HepG2 (cell line): ENCODE measurements around the gene CCDC122.

ENCODE experiments used
- ARHGAP35 ChIP-seq: sonication (generic); formaldehyde crosslinking; IDR thresholded peaks from 2 replicates; pipeline ENCODE4 v1.9.0; 2022; ENCODE audit warnings: mild to moderate bottlenecking, inconsistent platforms, moderate library complexity, missing genetic modification reagents, borderline replicate concordance
- FOXM1 ChIP-seq: sonication (generic); formaldehyde crosslinking; IDR thresholded peaks from 2 replicates; pipeline ENCODE4 v1.5.0; 2020; ENCODE audit warnings: missing genetic modification reagents
- SRF ChIP-seq: IDR thresholded peaks from 2 replicates; pipeline ENCODE4 v1.6.1; 2011; ENCODE audit warnings: mild to moderate bottlenecking, low read depth, low read length, moderate library complexity
- ZFP90 ChIP-seq: sonication (generic); formaldehyde crosslinking; IDR thresholded peaks from 2 replicates; pipeline ENCODE4 v1.8.0; 2022; ENCODE audit warnings: missing genetic modification reagents, mild to moderate bottlenecking, inconsistent platforms, borderline replicate concordance
- ZFX ChIP-seq: sonication (generic); formaldehyde crosslinking; IDR thresholded peaks from 2 replicates; pipeline ENCODE4 v1.4.0; 2020; ENCODE audit warnings: mild to moderate bottlenecking, low read depth, missing genetic modification reagents, moderate library complexity
- TF ChIP-seq, protein P1 (sequence below): sonication (generic); formaldehyde crosslinking; IDR thresholded peaks from 2 replicates; pipeline ENCODE4 v1.4.0; 2020; ENCODE audit warnings: missing genetic modification reagents
- TF ChIP-seq, protein P2 (sequence below), 2 experiments: fragments of 450-650 bp in 1 of 2; sonication (generic) in 1 of 2; formaldehyde crosslinking in 1 of 2; IDR thresholded peaks; 2 replicates each; pipeline versions ENCODE4 v1.6.1 to v1.8.0; 2016 to 2022; ENCODE audit warnings: antibody characterized with exemption in 1 of 2, mild to moderate bottlenecking in 1 of 2, missing genetic modification reagents in 1 of 2
- TF ChIP-seq, protein P3 (sequence below): sonication (generic); formaldehyde crosslinking; IDR thresholded peaks from 2 replicates; pipeline ENCODE4 v1.8.1; 2023; ENCODE audit warnings: missing genetic modification reagents, inconsistent platforms, borderline replicate concordance
- TF ChIP-seq, protein P4 (sequence below), 2 experiments: sonication (generic) in 1 of 2; formaldehyde crosslinking in 1 of 2; IDR thresholded peaks; 2 replicates each; pipeline versions ENCODE4 v1.4.0 to v1.6.1; 2018 to 2020; ENCODE audit warnings: missing genetic modification reagents in 2 of 2, borderline replicate concordance in 1 of 2, low read depth in 1 of 2, mild to moderate bottlenecking in 1 of 2, missing biosample characterization in 1 of 2
- TF ChIP-seq, protein P5 (sequence below): sonication (generic); formaldehyde crosslinking; IDR thresholded peaks from 2 replicates; pipeline ENCODE4 v1.4.0; 2020; ENCODE audit warnings: missing genetic modification reagents, borderline replicate concordance

DNA sequence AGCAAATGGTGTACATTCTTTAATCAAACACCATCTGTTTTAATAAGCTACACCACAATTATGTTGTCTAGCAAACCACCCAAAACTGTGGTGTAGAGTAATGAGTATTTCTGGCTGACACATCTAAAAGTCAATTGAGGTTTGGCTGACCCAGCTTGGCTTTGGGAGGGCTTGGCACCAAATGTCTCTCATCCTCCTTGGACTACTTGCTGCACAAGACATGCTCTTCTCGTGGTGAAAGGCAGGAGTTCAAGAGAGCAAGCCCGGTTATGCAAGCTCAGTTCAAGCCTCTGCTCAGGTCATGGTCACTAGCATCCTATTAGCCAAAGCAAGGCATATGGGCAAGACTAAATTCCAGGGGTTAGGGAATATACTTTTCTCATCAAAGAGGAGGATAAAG lies 37.3 kb upstream of the CCDC122 start:
- TF ChIP-seq, protein P1, sequence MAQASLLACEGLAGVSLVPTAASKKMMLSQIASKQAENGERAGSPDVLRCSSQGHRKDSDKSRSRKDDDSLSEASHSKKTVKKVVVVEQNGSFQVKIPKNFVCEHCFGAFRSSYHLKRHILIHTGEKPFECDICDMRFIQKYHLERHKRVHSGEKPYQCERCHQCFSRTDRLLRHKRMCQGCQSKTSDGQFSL: no peak
- TF ChIP-seq, protein P2, sequence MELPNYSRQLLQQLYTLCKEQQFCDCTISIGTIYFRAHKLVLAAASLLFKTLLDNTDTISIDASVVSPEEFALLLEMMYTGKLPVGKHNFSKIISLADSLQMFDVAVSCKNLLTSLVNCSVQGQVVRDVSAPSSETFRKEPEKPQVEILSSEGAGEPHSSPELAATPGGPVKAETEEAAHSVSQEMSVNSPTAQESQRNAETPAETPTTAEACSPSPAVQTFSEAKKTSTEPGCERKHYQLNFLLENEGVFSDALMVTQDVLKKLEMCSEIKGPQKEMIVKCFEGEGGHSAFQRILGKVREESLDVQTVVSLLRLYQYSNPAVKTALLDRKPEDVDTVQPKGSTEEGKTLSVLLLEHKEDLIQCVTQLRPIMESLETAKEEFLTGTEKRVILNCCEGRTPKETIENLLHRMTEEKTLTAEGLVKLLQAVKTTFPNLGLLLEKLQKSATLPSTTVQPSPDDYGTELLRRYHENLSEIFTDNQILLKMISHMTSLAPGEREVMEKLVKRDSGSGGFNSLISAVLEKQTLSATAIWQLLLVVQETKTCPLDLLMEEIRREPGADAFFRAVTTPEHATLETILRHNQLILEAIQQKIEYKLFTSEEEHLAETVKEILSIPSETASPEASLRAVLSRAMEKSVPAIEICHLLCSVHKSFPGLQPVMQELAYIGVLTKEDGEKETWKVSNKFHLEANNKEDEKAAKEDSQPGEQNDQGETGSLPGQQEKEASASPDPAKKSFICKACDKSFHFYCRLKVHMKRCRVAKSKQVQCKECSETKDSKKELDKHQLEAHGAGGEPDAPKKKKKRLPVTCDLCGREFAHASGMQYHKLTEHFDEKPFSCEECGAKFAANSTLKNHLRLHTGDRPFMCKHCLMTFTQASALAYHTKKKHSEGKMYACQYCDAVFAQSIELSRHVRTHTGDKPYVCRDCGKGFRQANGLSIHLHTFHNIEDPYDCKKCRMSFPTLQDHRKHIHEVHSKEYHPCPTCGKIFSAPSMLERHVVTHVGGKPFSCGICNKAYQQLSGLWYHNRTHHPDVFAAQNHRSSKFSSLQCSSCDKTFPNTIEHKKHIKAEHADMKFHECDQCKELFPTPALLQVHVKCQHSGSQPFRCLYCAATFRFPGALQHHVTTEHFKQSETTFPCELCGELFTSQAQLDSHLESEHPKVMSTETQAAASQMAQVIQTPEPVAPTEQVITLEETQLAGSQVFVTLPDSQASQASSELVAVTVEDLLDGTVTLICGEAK (IDR thresholded peaks at IDR 0.05): no peak
- TF ChIP-seq, protein P2 (CRISPR knock-in tag; IDR thresholded peaks at IDR 0.05): no peak
- TF ChIP-seq ZFX (CRISPR knock-in tag) (no peak), ARHGAP35 (CRISPR knock-in tag) (no peak), SRF (no peak), FOXM1 (no peak), ZFP90 (CRISPR knock-in tag) (no peak)
- TF ChIP-seq, protein P3, sequence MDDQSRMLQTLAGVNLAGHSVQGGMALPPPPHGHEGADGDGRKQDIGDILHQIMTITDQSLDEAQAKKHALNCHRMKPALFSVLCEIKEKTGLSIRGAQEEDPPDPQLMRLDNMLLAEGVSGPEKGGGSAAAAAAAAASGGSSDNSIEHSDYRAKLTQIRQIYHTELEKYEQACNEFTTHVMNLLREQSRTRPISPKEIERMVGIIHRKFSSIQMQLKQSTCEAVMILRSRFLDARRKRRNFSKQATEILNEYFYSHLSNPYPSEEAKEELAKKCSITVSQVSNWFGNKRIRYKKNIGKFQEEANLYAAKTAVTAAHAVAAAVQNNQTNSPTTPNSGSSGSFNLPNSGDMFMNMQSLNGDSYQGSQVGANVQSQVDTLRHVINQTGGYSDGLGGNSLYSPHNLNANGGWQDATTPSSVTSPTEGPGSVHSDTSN: no peak
- TF ChIP-seq, protein P4, sequence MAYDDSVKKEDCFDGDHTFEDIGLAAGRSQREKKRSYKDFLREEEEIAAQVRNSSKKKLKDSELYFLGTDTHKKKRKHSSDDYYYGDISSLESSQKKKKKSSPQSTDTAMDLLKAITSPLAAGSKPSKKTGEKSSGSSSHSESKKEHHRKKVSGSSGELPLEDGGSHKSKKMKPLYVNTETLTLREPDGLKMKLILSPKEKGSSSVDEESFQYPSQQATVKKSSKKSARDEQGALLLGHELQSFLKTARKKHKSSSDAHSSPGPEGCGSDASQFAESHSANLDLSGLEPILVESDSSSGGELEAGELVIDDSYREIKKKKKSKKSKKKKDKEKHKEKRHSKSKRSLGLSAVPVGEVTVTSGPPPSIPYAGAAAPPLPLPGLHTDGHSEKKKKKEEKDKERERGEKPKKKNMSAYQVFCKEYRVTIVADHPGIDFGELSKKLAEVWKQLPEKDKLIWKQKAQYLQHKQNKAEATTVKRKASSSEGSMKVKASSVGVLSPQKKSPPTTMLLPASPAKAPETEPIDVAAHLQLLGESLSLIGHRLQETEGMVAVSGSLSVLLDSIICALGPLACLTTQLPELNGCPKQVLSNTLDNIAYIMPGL (CRISPR knock-in tag; IDR thresholded peaks at IDR 0.05; ENCODE audit: borderline replicate concordance in 1 of 2, low read depth in 1 of 2): no peak
- TF ChIP-seq, protein P5, sequence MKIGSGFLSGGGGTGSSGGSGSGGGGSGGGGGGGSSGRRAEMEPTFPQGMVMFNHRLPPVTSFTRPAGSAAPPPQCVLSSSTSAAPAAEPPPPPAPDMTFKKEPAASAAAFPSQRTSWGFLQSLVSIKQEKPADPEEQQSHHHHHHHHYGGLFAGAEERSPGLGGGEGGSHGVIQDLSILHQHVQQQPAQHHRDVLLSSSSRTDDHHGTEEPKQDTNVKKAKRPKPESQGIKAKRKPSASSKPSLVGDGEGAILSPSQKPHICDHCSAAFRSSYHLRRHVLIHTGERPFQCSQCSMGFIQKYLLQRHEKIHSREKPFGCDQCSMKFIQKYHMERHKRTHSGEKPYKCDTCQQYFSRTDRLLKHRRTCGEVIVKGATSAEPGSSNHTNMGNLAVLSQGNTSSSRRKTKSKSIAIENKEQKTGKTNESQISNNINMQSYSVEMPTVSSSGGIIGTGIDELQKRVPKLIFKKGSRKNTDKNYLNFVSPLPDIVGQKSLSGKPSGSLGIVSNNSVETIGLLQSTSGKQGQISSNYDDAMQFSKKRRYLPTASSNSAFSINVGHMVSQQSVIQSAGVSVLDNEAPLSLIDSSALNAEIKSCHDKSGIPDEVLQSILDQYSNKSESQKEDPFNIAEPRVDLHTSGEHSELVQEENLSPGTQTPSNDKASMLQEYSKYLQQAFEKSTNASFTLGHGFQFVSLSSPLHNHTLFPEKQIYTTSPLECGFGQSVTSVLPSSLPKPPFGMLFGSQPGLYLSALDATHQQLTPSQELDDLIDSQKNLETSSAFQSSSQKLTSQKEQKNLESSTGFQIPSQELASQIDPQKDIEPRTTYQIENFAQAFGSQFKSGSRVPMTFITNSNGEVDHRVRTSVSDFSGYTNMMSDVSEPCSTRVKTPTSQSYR: no peak
